ENCODE data around the gene CNN1.
"Not testable (repeated sequence)": the region's sequence is repeated elsewhere in the genome, so short reads cannot be mapped to it uniquely, and the experiment has no call there.

The CNN1 gene

GRCh38 chr19:11564082-11564807, 25.6 kb downstream of the CNN1 start:
- not testable (repeated sequence) for DNase-seq; H2BK15ac ChIP-seq (replicated peaks; ENCODE audit: low read depth); H3K56ac ChIP-seq (ENCODE audit: low read length); H3K9ac ChIP-seq (ENCODE audit: low read length); H3K4me2 ChIP-seq (ENCODE audit: low read length); H3K18ac ChIP-seq (ENCODE audit: low read length); H3K4ac ChIP-seq (ENCODE audit: low read depth, low read length); H2BK120ac ChIP-seq (ENCODE audit: low read depth, low read length); H3K23ac ChIP-seq (ENCODE audit: low read length); H3K4me1 ChIP-seq (ENCODE audit: control insufficient read depth, low read depth, low read length); H3K27me3 ChIP-seq (ENCODE audit: insufficient read depth, low read length, poor library complexity); H3K36me3 ChIP-seq (ENCODE audit: control insufficient read depth, insufficient read depth, low read length); H2BK5ac ChIP-seq (ENCODE audit: low read length); H4K5ac ChIP-seq (ENCODE audit: low read length); H3K27ac ChIP-seq (ENCODE audit: low read depth, low read length); H3K4me3 ChIP-seq (ENCODE audit: low read length); H2AK5ac ChIP-seq (ENCODE audit: low read length); H4K8ac ChIP-seq (ENCODE audit: low read depth, low read length); H3K79me1 ChIP-seq (ENCODE audit: low read length); H3K79me2 ChIP-seq (ENCODE audit: control insufficient read depth, insufficient read depth, low read length)
- WGBS (ENCODE audit: extremely low coverage, insufficient coverage, low lambda C conversion rate), result no CpG with 5 or more reads among the region's 6 CpGs

- H4K5ac ChIP-seq (ENCODE audit: low read length), result not testable (repeated sequence)
These were observed 27.0 kb downstream of the CNN1 start for GRCh38 chr19:11565649-11565980.

GRCh38 chr19:11566164-11566563, 27.5 kb downstream of the CNN1 start:
- WGBS (ENCODE audit: extremely low coverage, insufficient coverage, low lambda C conversion rate), result no CpG with 5 or more reads among the region's 2 CpGs
- Histone ChIP-seq H3K27me3 (ENCODE audit: insufficient read depth, low read length, poor library complexity) (no peaks in the 10 kb centered on the region), H3K79me2 (ENCODE audit: control insufficient read depth, insufficient read depth, low read length) (no peaks in the 10 kb centered on the region), H3K4me3 (ENCODE audit: low read length) (no peak overlapping the region), H3K36me3 (ENCODE audit: control insufficient read depth, insufficient read depth, low read length) (no peaks in the 10 kb centered on the region), H2BK5ac (ENCODE audit: low read length) (no peak overlapping the region), H3K23ac (ENCODE audit: low read length) (no peak overlapping the region), H3K4ac (ENCODE audit: low read depth, low read length) (no peak overlapping the region), H3K9ac (ENCODE audit: low read length) (no peak overlapping the region), H4K8ac (ENCODE audit: low read depth, low read length) (no peak overlapping the region), H2AK5ac (ENCODE audit: low read length) (no peak overlapping the region), H3K56ac (ENCODE audit: low read length) (no peak overlapping the region), H2BK15ac (replicated peaks; ENCODE audit: low read depth) (no peak overlapping the region), H3K4me1 (ENCODE audit: control insufficient read depth, low read depth, low read length) (no peaks in the 10 kb centered on the region), H4K5ac (ENCODE audit: low read length) (no peak overlapping the region), H3K4me2 (ENCODE audit: low read length) (no peak overlapping the region), H2BK120ac (ENCODE audit: low read depth, low read length) (no peak overlapping the region), H3K79me1 (ENCODE audit: low read length) (no peaks in the 10 kb centered on the region), H3K27ac (ENCODE audit: low read depth, low read length) (no peak overlapping the region), H3K18ac (ENCODE audit: low read length) (no peak overlapping the region)
- no peak for DNase-seq

More at GRCh38 chr19:11565649-11565980, 27.0 kb downstream of the CNN1 start:
- not testable (repeated sequence) for H3K56ac ChIP-seq (ENCODE audit: low read length); H3K27me3 ChIP-seq (ENCODE audit: insufficient read depth, low read length, poor library complexity); H2BK5ac ChIP-seq (ENCODE audit: low read length); H3K23ac ChIP-seq (ENCODE audit: low read length); H4K8ac ChIP-seq (ENCODE audit: low read depth, low read length); H2BK120ac ChIP-seq (ENCODE audit: low read depth, low read length); H3K27ac ChIP-seq (ENCODE audit: low read depth, low read length); H3K79me2 ChIP-seq (ENCODE audit: control insufficient read depth, insufficient read depth, low read length); H3K79me1 ChIP-seq (ENCODE audit: low read length); H3K4me1 ChIP-seq (ENCODE audit: control insufficient read depth, low read depth, low read length); H3K4ac ChIP-seq (ENCODE audit: low read depth, low read length); H2AK5ac ChIP-seq (ENCODE audit: low read length); H3K9ac ChIP-seq (ENCODE audit: low read length); H3K36me3 ChIP-seq (ENCODE audit: control insufficient read depth, insufficient read depth, low read length); H3K4me3 ChIP-seq (ENCODE audit: low read length); H3K18ac ChIP-seq (ENCODE audit: low read length); H2BK15ac ChIP-seq (replicated peaks; ENCODE audit: low read depth); H3K4me2 ChIP-seq (ENCODE audit: low read length); DNase-seq
- WGBS (ENCODE audit: extremely low coverage, insufficient coverage, low lambda C conversion rate), result no CpG with 5 or more reads among the region's 5 CpGs

- no peak for DNase-seq
- Histone ChIP-seq H3K4me2 (ENCODE audit: low read length) (no peak overlapping the region), H3K79me2 (ENCODE audit: control insufficient read depth, insufficient read depth, low read length) (no peaks in the 10 kb centered on the region), H3K27me3 (ENCODE audit: insufficient read depth, low read length, poor library complexity) (no peaks in the 10 kb centered on the region), H3K4me3 (ENCODE audit: low read length) (no peak overlapping the region), H2BK5ac (ENCODE audit: low read length) (no peak overlapping the region), H3K27ac (ENCODE audit: low read depth, low read length) (no peak overlapping the region), H3K23ac (ENCODE audit: low read length) (no peak overlapping the region), H3K18ac (ENCODE audit: low read length) (no peak overlapping the region), H2BK120ac (ENCODE audit: low read depth, low read length) (no peak overlapping the region), H3K36me3 (ENCODE audit: control insufficient read depth, insufficient read depth, low read length) (no peaks in the 10 kb centered on the region), H3K9ac (ENCODE audit: low read length) (no peak overlapping the region), H4K5ac (ENCODE audit: low read length) (no peak overlapping the region), H3K4me1 (ENCODE audit: control insufficient read depth, low read depth, low read length) (no peaks in the 10 kb centered on the region), H3K56ac (ENCODE audit: low read length) (no peak overlapping the region), H3K79me1 (ENCODE audit: low read length) (no peaks in the 10 kb centered on the region), H3K4ac (ENCODE audit: low read depth, low read length) (no peak overlapping the region), H2BK15ac (replicated peaks; ENCODE audit: low read depth) (no peak overlapping the region), H2AK5ac (ENCODE audit: low read length) (no peak overlapping the region), H4K8ac (ENCODE audit: low read depth, low read length) (no peak overlapping the region)
- WGBS (ENCODE audit: extremely low coverage, insufficient coverage, low lambda C conversion rate), result no CpG with 5 or more reads among the region's 5 CpGs
These were observed 31.4 kb downstream of the CNN1 start for GRCh38 chr19:11570039-11570462.

- not testable (repeated sequence) for H3K79me2 ChIP-seq (ENCODE audit: control insufficient read depth, insufficient read depth, low read length); H3K27me3 ChIP-seq (ENCODE audit: insufficient read depth, low read length, poor library complexity); H3K4me1 ChIP-seq (ENCODE audit: control insufficient read depth, low read depth, low read length); H3K4me3 ChIP-seq (ENCODE audit: low read length); H3K9ac ChIP-seq (ENCODE audit: low read length); H3K18ac ChIP-seq (ENCODE audit: low read length); H4K5ac ChIP-seq (ENCODE audit: low read length); H3K56ac ChIP-seq (ENCODE audit: low read length); H2BK15ac ChIP-seq (replicated peaks; ENCODE audit: low read depth); H2BK5ac ChIP-seq (ENCODE audit: low read length); H2AK5ac ChIP-seq (ENCODE audit: low read length); H2BK120ac ChIP-seq (ENCODE audit: low read depth, low read length); H3K27ac ChIP-seq (ENCODE audit: low read depth, low read length); DNase-seq; H3K36me3 ChIP-seq (ENCODE audit: control insufficient read depth, insufficient read depth, low read length); H3K79me1 ChIP-seq (ENCODE audit: low read length); H3K4ac ChIP-seq (ENCODE audit: low read depth, low read length); H4K8ac ChIP-seq (ENCODE audit: low read depth, low read length); H3K23ac ChIP-seq (ENCODE audit: low read length); H3K4me2 ChIP-seq (ENCODE audit: low read length)
- no CpG with 5 or more reads among the region's 6 CpGs for WGBS (ENCODE audit: extremely low coverage, insufficient coverage, low lambda C conversion rate)
These were observed 34.7 kb downstream of the CNN1 start for GRCh38 chr19:11573354-11573753.

GRCh38 chr19:11573763-11574162, 35.1 kb downstream of the CNN1 start:
- not testable (repeated sequence) for DNase-seq; H3K4me3 ChIP-seq (ENCODE audit: low read length); H3K23ac ChIP-seq (ENCODE audit: low read length); H3K36me3 ChIP-seq (ENCODE audit: control insufficient read depth, insufficient read depth, low read length); H3K9ac ChIP-seq (ENCODE audit: low read length); H3K4me2 ChIP-seq (ENCODE audit: low read length); H2BK15ac ChIP-seq (replicated peaks; ENCODE audit: low read depth); H2AK5ac ChIP-seq (ENCODE audit: low read length); H2BK5ac ChIP-seq (ENCODE audit: low read length); H3K4me1 ChIP-seq (ENCODE audit: control insufficient read depth, low read depth, low read length); H4K8ac ChIP-seq (ENCODE audit: low read depth, low read length); H3K79me1 ChIP-seq (ENCODE audit: low read length); H3K27ac ChIP-seq (ENCODE audit: low read depth, low read length); H4K5ac ChIP-seq (ENCODE audit: low read length); H2BK120ac ChIP-seq (ENCODE audit: low read depth, low read length); H3K18ac ChIP-seq (ENCODE audit: low read length); H3K79me2 ChIP-seq (ENCODE audit: control insufficient read depth, insufficient read depth, low read length); H3K27me3 ChIP-seq (ENCODE audit: insufficient read depth, low read length, poor library complexity); H3K4ac ChIP-seq (ENCODE audit: low read depth, low read length); H3K56ac ChIP-seq (ENCODE audit: low read length)
- no CpG with 5 or more reads among the region's 4 CpGs for WGBS (ENCODE audit: extremely low coverage, insufficient coverage, low lambda C conversion rate)

Measured in mesendoderm (in vitro differentiated cells).